Upper lobe of left lung (tissue), 6 donors: ENCODE data around the gene MRPS27. TPM values are rescaled to one million over a fixed set of nuclear protein-coding genes. Genes with fewer than 3 reads are reported as not detected.

Source experiments
- ATAC-seq, 2 donors: fragments of 200-7000 bp; cut with Tn5 transposase; one replicate each; pipeline ENCODE4 v1.9.1; 2022; ENCODE audit warnings: mild to moderate bottlenecking in 2 of 2, moderate library complexity in 2 of 2; ENCODE audit not compliant: low FRiP score in 2 of 2
- DNase-seq, 2 donors: peaks; one replicate each; pipeline ENCODE4 v3.0.0-alpha.2; 2019 to 2020
- H3K27ac ChIP-seq, 4 donors: fragments of 200-600 bp; sonication (generic); one replicate each; pipeline ENCODE4 v1.5.1; 2016 to 2019
- H3K27me3 ChIP-seq, 4 donors: fragments of 200-600 bp; sonication (generic); one replicate each; pipeline ENCODE4 v1.5.1; 2017 to 2019
- H3K36me3 ChIP-seq, 4 donors: fragments of 200-600 bp; sonication (generic); one replicate each; pipeline ENCODE4 v1.5.1; 2016 to 2019
- H3K4me1 ChIP-seq, 4 donors: fragments of 200-600 bp; sonication (generic); one replicate each; pipeline ENCODE4 v1.5.1; 2018 to 2019
- H3K4me3 ChIP-seq, 4 donors: fragments of 200-600 bp; sonication (generic); one replicate each; pipeline ENCODE4 v1.5.1; 2017 to 2019; ENCODE audit warnings: mild to moderate bottlenecking in 2 of 4, moderate library complexity in 1 of 4
- H3K9me3 ChIP-seq, 4 donors: fragments of 200-600 bp; sonication (generic); one replicate each; pipeline ENCODE4 v1.5.1; 2018 to 2019
- EP300 ChIP-seq, 4 donors: sonication (generic); formaldehyde crosslinking; IDR thresholded peaks; one replicate each; pipeline ENCODE4 v1.5.1; 2017; ENCODE audit warnings: antibody characterized with exemption in 4 of 4, control low read depth in 2 of 4
- POLR2A ChIP-seq, 4 donors: fragments of 450-650 bp; IDR thresholded peaks; one replicate each; pipeline ENCODE4 v1.5.1; 2016 to 2017; ENCODE audit warnings: antibody characterized with exemption in 4 of 4, mild to moderate bottlenecking in 2 of 4
- POLR2AphosphoS5 ChIP-seq, 2 donors: sonication (generic); formaldehyde crosslinking; IDR thresholded peaks; one replicate each; pipeline ENCODE4 v1.5.1; 2017; ENCODE audit warnings: antibody characterized with exemption in 2 of 2
- WGBS, 2 donors: methylation state at CpG; one replicate each; pipeline ENCODE4 v1.1.5; 2017 to 2018; 5-methylcytosine and 5-hydroxymethylcytosine counted together
- total RNA-seq, 6 donors: library from RNA; depleted of rRNA in 4 of 6; stranded (reverse); fragments of >200 nt in 4 of 6; gene quantifications; one replicate each; pipeline versions ENCODE4 v1.1.0 to v1.2.1, GENCODE V29; 2016 to 2021
- TF ChIP-seq, protein P1 (sequence below), 6 experiments: fragments of 450-650 bp in 4 of 6; fragments of 200-600 bp in 2 of 6; sonication (generic) in 2 of 6; IDR thresholded peaks; one replicate each; pipeline ENCODE4 v1.5.1; 2016 to 2019; ENCODE audit warnings: antibody characterized with exemption in 6 of 6
- donor health status: DM: no; HTN: no; CAD: no; lungs with moderate emphysema.
- donor health status: DM: no; HTN: yes; CAD: no; lungs with severe emphysema.

MRPS27 gene
- total RNA-seq, 6 donors from 2014 or later, result 15.7 to 36.9 (median 34.4) TPM

DNA sequence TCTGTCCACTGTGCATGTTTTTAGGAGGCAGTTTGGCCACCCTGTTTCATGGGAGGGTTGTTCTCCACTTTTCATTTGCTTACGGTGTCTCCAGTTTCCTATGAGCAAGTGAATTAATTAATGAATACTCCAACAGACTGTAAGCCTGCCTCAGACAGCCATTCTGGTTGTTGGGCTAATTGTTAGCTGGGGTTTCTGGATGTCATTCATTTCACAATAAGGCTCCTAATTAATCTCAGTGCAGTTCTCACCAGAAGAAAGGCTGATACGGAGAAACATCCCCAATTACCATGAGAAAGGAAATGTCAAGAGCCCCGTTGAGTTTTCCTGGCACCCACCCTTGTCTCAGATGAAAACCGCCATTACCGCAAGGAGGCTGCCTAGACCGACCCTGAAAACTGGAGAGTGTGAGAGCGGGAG is 136.9 kb downstream of the MRPS27 start:
- ATAC-seq (no peak), DNase-seq (no peak)
- Histone ChIP-seq H3K27me3 (no peaks in the 10 kb centered on the region), H3K27ac (no peak overlapping the region), H3K4me3 (no peak overlapping the region), H3K4me1 (peaks cover 0 to 9% (median 0%) of the 10 kb centered on the region in 4 donors), H3K36me3 (no peaks in the 10 kb centered on the region), H3K9me3 (no peaks in the 10 kb centered on the region)
- 80 to 81% methylated on average over 7 of the region's 7 CpGs for WGBS, 2 donors
- TF ChIP-seq, protein P1, sequence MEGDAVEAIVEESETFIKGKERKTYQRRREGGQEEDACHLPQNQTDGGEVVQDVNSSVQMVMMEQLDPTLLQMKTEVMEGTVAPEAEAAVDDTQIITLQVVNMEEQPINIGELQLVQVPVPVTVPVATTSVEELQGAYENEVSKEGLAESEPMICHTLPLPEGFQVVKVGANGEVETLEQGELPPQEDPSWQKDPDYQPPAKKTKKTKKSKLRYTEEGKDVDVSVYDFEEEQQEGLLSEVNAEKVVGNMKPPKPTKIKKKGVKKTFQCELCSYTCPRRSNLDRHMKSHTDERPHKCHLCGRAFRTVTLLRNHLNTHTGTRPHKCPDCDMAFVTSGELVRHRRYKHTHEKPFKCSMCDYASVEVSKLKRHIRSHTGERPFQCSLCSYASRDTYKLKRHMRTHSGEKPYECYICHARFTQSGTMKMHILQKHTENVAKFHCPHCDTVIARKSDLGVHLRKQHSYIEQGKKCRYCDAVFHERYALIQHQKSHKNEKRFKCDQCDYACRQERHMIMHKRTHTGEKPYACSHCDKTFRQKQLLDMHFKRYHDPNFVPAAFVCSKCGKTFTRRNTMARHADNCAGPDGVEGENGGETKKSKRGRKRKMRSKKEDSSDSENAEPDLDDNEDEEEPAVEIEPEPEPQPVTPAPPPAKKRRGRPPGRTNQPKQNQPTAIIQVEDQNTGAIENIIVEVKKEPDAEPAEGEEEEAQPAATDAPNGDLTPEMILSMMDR (IDR thresholded peaks at IDR 0.05), result no peak
- TF ChIP-seq POLR2A (IDR thresholded peaks at IDR 0.05), result no peak
- TF ChIP-seq POLR2AphosphoS5 (IDR thresholded peaks at IDR 0.05), result no peak
- TF ChIP-seq EP300 (IDR thresholded peaks at IDR 0.05), result no peak

DNA sequence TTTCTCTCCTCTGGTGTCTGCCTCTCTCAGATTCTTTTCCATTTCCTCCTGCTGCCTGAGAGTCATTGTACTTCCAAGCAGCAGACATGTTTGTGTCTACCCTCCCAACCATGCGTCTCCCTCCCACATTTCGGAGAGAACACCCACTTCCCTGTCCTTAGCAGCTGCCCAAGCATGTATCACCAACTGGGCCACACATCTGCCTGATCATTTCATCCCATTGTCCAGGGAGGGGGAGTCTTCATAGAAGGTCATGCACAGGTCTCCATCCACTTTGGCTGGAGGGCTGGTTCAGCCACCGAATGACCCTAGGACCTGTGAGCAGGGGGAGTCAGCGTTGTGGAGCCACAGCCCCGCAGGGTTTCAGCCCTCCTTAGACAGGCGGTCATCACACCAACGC is 137.4 kb downstream of the MRPS27 start:
- H3K27me3 ChIP-seq, result no peaks in the 10 kb centered on the region
- H3K4me1 ChIP-seq, result peaks cover 0 to 9% (median 0%) of the 10 kb centered on the region in 4 donors
- H3K9me3 ChIP-seq, result no peaks in the 10 kb centered on the region
- H3K27ac ChIP-seq, result no peak overlapping the region
- no peak for TF ChIP-seq EP300 (IDR thresholded peaks at IDR 0.05)
- no peak for TF ChIP-seq POLR2AphosphoS5 (IDR thresholded peaks at IDR 0.05)
- no peak for TF ChIP-seq POLR2A (IDR thresholded peaks at IDR 0.05)
- TF ChIP-seq, protein P1 (IDR thresholded peaks at IDR 0.05), result no peak
- DNase-seq (no peak), ATAC-seq (no peak)
- H3K36me3 ChIP-seq, result no peaks in the 10 kb centered on the region
- 80 to 89% methylated on average over 7 of the region's 7 CpGs for WGBS, 2 donors
- no peak overlapping the region for H3K4me3 ChIP-seq

DNA sequence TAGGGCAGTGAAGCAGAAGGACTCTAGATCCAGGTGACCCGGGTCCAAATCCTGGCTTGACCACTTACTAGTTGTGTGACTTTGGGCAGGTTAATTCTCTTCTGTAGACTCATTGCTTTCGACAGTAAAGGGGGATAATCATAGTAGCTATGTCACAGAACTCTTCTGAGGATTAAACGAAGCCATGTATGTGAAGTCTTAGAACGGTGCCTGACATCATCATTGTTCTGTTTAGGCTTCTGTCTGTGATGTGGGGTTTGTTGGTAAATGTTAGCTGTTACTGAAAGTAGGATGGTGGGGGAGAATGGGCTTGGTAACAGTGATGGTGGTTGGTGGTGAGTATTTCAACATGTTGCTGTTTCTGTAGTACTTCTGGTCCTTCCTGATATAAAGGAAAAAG is 139.1 kb downstream of the MRPS27 start:
- Histone ChIP-seq H3K4me3 (no peak overlapping the region), H3K36me3 (no peaks in the 10 kb centered on the region), H3K27me3 (no peaks in the 10 kb centered on the region), H3K9me3 (no peaks in the 10 kb centered on the region), H3K4me1 (peaks cover 0 to 9% (median 0%) of the 10 kb centered on the region in 4 donors), H3K27ac (no peak overlapping the region)
- TF ChIP-seq EP300 (IDR thresholded peaks at IDR 0.05) (no peak), POLR2A (IDR thresholded peaks at IDR 0.05) (no peak), POLR2AphosphoS5 (IDR thresholded peaks at IDR 0.05) (no peak)
- TF ChIP-seq, protein P1 (IDR thresholded peaks at IDR 0.05), result no peak
- ATAC-seq (no peak), DNase-seq (no peak)
- WGBS, 2 donors, result 73 to 95% methylated on average over 4 of the region's 4 CpGs

DNA sequence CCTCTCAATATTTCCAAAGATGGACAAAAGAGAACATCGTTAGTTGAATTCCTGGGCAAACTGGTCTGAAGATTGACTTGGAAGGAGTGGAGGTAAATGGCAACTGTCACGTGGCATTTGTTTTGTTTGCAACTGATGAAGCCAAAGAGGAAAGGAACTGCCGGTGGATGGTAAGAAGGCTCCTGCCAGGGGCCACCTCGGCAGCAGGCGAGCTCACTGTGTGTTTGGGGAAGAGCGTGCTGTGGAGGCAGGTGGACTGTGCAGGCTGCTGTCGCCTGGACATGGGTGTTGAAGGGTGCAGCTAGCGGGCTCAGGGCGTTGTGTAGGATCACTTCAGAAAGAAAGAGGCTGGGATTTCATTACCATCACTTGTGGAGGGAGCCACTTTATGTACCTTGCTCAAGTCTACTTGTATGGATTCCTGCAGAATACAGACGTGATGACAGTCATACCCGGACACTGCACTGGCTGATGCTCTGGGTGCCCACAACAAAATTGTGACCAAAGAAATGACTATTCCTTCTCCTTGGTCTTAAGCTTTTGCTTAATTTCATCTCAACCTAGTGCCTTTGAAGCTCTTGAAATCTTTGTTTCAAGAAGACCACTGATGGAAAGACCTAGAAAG is 140.1 kb downstream of the MRPS27 start:
- no peak for TF ChIP-seq EP300 (IDR thresholded peaks at IDR 0.05)
- TF ChIP-seq, protein P1 (IDR thresholded peaks at IDR 0.05), result no peak
- TF ChIP-seq POLR2AphosphoS5 (IDR thresholded peaks at IDR 0.05), result no peak
- TF ChIP-seq POLR2A (IDR thresholded peaks at IDR 0.05), result no peak
- peak in 1 of 2 donors; percentile 22 for DNase-seq
- 72 to 77% methylated on average over 10 to 11 of the region's 11 CpGs for WGBS, 2 donors
- no peaks in the 10 kb centered on the region for H3K9me3 ChIP-seq
- H3K4me1 ChIP-seq, result peaks cover 0 to 9% (median 0%) of the 10 kb centered on the region in 4 donors
- peak overlapping the region in 1 of 4 donors; percentile 30 for H3K27ac ChIP-seq
- no peaks in the 10 kb centered on the region for H3K36me3 ChIP-seq
- no peaks in the 10 kb centered on the region for H3K27me3 ChIP-seq
- no peak for ATAC-seq
- H3K4me3 ChIP-seq, result no peak overlapping the region
